Measurements from ENCODE around the gene ETHE1. TPM values are rescaled to one million over a fixed set of nuclear protein-coding genes. Genes with fewer than 3 reads are reported as not detected.

The ETHE1 gene, protein sequence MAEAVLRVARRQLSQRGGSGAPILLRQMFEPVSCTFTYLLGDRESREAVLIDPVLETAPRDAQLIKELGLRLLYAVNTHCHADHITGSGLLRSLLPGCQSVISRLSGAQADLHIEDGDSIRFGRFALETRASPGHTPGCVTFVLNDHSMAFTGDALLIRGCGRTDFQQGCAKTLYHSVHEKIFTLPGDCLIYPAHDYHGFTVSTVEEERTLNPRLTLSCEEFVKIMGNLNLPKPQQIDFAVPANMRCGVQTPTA
- total RNA-seq (2021) (8.8 and 15.3 TPM in 2 replicates), Bru-seq, nascent RNA (percentile 48 among the genes with signal in this experiment), BruChase-seq, experiment 1, labeled RNA remaining after a 2-hour chase (percentile 55 among the genes with signal in this experiment), BruChase-seq, experiment 2, labeled RNA remaining after a 6-hour chase (percentile 52 among the genes with signal in this experiment)
- long read RNA-seq, transcript ETHE1-201 (7 exons, 963 nt) = major isoform, 5 of 10 reads
- long read RNA-seq, partial matches to known transcripts = 0 of 10 reads
- long read RNA-seq, other reads (novel, unspliced or antisense) = 4 of 10 reads

GRCh38 chr19:43526884-43527859, at the start of gene ETHE1:
TSS of gene ETHE1 (minus strand) at chr19:43527201. CDS start at chr19:43527177, 24 bp downstream.
- H3K4me3 ChIP-seq (ENCODE audit: low read depth, low read length, poor library complexity, severe bottlenecking) = peak within 1 kb of the TSS; percentile 91
- H3K27me3 ChIP-seq (replicated peaks; ENCODE audit: insufficient read depth, low read depth, low read length, poor library complexity) = no peaks in the 10 kb centered on the region
- ChIA-PET POLR2A (ENCODE audit: low non-redundant PET) (interaction anchor here (0.6 to 1.0 kb wide), 2 partner anchors 44 to 80 kb away, joined by 3 read pairs; no protein-coding TSS in a partner anchor), CTCF (interaction anchor here (0.7 kb wide), 1 partner anchor 15 kb away, joined by 16 read pairs; no protein-coding TSS in a partner anchor)
- peak within 1 kb of the TSS; percentile 52 for H3K27ac ChIP-seq (ENCODE audit: low read depth, low read length, poor library complexity, severe bottlenecking)
- DNase-seq (ENCODE audit: low spot score) = peak; percentile 61
- peaks cover 8% of the 10 kb centered on the region for H3K4me1 ChIP-seq (ENCODE audit: insufficient read depth, low read length, poor library complexity, severe bottlenecking)
- TF ChIP-seq EZH2 (IDR thresholded peaks at IDR 0.05; ENCODE audit: borderline replicate concordance, low read depth, low read length, poor library complexity, severe bottlenecking) = no peak
- 0 out of 2 replicates have a peak, but pooled peaks have one; percentile 14 for TF ChIP-seq CTCF (conservative IDR thresholded peaks at IDR 0.05; ENCODE audit: low read depth, low read length)
- no TSS peak for BruUV-seq (replicated peaks)
- intact Hi-C loops (cut with micrococcal nuclease; ENCODE audit: unreplicated experiment) = no loop called here
- H3K36me3 ChIP-seq (ENCODE audit: insufficient read depth, low read length, poor library complexity, severe bottlenecking) = no peaks in the 10 kb centered on the region
- no peaks in the 10 kb centered on the region for H3K9me3 ChIP-seq (ENCODE audit: low read depth, low read length, poor library complexity, severe bottlenecking)

- H3K4me3 ChIP-seq (ENCODE audit: low read depth, low read length, poor library complexity, severe bottlenecking) = peak overlapping the region; percentile 94
- intact Hi-C loops (cut with micrococcal nuclease; ENCODE audit: unreplicated experiment) = loop anchor here (1.0 kb wide), 1 partner anchor 20 kb away; the partner anchor contains the start of genes IRGQ and ZNF576
- H3K27me3 ChIP-seq (replicated peaks; ENCODE audit: insufficient read depth, low read depth, low read length, poor library complexity) = no peaks in the 10 kb centered on the region
- DNase-seq (ENCODE audit: low spot score) = no peak
- H3K27ac ChIP-seq (ENCODE audit: low read depth, low read length, poor library complexity, severe bottlenecking) = peak overlapping the region; percentile 94
- peaks cover 4% of the 10 kb centered on the region for H3K36me3 ChIP-seq (ENCODE audit: insufficient read depth, low read length, poor library complexity, severe bottlenecking)
- CTCF ChIA-PET = no interaction called here
- peaks cover 20% of the 10 kb centered on the region for H3K4me1 ChIP-seq (ENCODE audit: insufficient read depth, low read length, poor library complexity, severe bottlenecking)
- POLR2A ChIA-PET (ENCODE audit: low non-redundant PET) = no interaction called here
- TF ChIP-seq CTCF (conservative IDR thresholded peaks at IDR 0.05; ENCODE audit: low read depth, low read length) (no peak), EZH2 (IDR thresholded peaks at IDR 0.05; ENCODE audit: borderline replicate concordance, low read depth, low read length, poor library complexity, severe bottlenecking) (no peak)
- no TSS peak for BruUV-seq (replicated peaks)
- H3K9me3 ChIP-seq (ENCODE audit: low read depth, low read length, poor library complexity, severe bottlenecking) = no peaks in the 10 kb centered on the region
Observed at GRCh38 chr19:43575955-43576878, 49.2 kb upstream of the ETHE1 start.
